Activated CD4-positive, alpha-beta T cell treated with anti-CD3 and anti-CD28 coated beads for 4 hours (primary cell): ENCODE measurements around the gene AGK.
"Not testable (repeated sequence)": the region's sequence is repeated elsewhere in the genome, so short reads cannot be mapped to it uniquely, and the experiment has no call there.

Experiments
- DNase-seq, 2 donors: peaks; one replicate each; pipeline ENCODE4 v3.0.0-alpha.2; 2020

AGK gene

DNA sequence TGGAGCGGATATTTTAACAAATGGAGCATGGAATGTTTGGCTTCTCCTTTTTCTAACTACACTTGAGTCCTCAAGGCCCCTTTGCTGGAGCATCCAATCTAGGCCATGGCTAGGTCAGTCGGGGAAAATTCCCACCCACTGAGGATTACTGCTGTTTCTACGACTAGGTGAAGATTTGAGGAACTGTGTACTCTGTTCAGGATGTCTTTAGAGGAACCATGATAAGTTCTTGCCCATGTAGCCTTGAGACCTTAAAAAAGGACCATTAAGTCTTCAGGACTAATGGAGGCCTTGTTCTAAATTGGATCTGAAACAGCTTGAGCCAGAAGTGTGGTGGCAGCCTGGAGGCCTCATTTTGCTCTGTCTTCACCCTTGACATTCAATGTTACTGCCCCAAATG, 6.2 kb downstream of the AGK start:
- DNase-seq = no peak

DNA sequence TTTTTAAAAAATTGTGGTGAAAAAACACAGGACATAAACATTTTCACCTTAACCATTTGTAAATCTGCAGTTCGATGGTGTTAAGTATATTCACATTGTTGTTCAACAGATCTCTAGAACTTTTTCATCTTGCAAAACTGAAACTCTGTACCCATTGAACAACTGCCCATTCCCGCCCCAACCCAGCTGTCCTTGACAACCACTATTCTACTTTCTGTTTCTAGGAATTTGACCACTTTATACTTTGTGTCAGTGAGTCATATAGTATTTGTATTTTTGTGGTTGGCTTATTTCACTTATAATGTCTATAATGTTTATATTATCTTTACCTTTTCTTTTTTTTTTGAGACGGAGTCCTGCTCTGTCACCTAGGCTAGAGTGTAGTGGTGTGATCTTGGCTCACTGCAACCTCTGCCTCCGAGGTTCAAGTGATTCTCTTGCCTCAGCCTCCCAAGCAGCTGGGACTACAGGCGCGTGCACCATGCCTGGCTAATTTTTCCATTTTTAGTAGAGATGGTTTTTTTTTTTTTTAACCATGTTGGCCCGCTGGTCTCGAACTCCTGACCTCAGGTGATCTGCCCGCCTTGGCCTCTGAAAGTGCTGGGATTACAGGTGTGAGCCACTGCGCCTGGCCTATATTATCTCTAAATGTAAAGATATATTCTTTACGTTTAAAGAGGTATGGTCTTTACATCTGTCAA, 6.8 kb downstream of the AGK start:
- DNase-seq = not testable (repeated sequence)

DNA sequence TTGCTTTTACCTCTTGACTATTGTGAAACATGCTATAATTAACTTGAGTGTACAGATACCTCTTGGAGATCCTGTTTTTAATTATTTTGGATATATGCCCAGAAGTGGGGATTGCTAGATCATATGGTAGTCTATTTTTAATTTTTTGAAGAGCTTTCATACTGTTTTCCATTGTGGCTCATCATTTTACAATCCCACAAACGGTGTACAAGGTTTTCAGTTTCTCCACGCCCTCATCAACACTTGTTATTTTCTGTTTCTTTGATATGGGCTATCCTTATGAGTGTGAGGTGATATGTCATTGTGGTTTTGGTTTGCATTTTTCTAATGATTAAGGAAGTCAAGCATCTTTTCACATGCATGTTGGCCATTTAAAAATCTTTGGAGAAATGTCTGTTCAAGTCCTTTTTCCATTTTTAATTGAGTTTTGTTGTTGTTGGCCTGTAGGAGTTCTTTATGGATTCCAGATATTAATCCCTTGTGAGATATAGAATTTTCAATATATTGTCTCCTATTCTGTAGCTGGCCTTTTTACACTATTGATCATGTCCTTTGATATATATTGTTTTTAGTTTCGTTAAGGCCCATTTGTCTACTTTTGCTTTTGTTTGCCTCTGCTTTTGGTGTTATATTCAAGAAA, 7.5 kb downstream of the AGK start:
- DNase-seq = no peak

DNA sequence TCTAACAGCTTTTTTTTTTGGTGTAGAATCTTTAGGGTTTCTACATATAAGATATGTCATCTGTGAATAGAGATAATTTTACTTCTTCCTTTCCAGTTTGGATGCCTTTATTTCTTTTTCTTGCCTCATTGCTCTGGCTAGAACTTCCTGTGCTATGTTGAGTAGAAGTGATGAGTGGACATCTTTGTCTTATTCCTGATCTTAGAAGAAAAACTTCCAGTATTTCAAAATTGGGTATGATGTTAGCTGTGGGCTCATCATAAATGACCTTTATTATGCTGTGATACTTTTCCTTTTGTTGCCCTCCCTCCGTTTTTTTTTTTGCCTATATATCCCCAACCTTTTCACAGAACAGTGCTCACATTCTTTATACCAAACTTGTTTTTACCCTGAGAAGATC, 8.8 kb downstream of the AGK start:
- no peak for DNase-seq

GRCh38 chr7:141562036-141562435, 10.8 kb downstream of the AGK start:
- DNase-seq = no peak

- DNase-seq = no peak
Observed at GRCh38 chr7:141562543-141562942, 11.3 kb downstream of the AGK start.

GRCh38 chr7:141562972-141563371, 11.8 kb downstream of the AGK start:
- DNase-seq = no peak

DNA sequence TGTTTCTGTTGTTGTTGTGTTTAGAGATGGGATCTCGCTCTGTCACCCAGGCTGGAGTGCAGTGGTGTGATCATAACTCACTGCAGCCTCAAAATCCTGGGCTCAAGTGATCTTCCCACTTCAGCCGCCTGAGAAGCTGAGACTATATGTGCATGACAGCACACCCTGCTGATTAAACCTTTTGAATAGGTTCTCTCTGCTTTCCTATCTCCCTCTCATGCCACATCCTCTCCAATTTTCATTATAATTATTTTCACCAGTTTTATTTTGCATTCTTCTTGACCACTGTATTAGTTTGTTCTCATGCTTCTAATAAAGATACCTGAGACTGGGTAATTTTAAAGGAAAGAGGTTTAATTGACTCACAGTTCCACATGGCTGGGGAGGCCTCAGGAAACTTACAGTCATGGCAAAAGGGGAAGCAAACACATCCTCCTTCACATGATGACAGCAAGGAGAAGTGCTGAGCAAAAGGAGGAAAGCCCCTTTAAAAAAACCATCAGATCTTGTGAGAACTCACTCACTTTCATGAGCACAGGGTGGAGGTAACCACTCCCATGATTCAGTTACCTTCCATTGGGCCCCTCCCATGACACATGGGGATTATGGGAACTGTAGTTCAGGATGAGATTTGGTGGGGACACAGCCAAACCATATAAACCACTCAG, 12.9 kb downstream of the AGK start:
- DNase-seq = no peak

DNA sequence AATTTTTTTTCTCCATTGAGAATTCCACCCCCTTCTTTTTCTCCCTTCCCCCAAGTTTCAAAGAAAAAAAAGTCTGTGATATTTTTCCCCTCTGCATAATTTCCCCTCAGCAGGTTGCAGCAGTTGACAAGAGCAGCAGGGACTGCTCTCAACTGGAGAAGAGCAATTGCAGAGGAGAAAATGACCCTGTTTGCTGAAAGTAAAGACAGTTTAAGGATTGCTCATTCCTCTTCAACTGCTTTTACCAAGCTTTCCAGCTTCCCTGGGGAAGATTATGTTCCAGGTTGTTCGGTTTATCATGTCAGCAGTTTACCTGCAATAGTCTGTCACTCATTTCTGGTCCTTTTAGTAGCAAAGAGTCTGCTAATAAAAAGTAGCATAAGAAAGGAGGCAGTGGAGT, 16.2 kb downstream of the AGK start:
- DNase-seq = no peak

DNA sequence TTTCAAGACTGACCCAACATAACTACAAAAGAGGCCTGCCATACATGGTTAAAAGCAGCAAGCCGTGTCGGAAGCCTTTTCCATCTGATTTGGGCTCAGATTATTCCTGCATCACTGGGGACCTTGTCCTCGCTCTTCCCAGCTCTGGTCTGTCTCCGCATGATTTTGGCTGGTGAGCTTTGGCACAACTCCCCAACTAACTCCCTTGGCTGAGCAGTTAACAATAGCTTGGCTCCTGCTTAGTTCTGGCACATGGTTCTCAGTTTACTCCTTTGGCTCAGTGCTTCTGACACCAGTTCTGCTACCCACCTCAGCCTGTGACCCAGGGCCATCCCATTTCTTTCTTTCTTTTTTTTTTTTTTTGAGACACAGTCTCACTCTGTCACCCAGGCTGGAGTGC, 17.0 kb downstream of the AGK start:
- no peak for DNase-seq

DNA sequence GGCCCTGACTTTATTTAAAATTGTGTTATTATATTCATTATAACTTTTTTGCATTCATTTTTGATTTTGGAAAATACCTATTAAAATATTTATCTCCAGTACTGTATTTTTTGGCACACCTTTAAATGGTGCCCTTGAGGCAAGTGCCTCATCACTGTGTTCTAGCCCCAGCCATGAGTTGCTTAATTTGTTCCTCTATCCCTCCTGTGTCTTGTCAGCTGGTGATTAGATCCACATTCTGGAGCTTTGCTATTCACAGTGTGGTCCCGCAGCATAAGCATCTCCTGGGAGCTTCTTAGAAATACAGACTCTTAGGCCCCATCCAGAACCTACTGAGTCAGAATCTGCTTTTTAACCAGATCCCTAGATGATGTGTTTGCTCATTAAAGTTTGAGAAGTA, 19.8 kb downstream of the AGK start:
- DNase-seq = no peak

- no peak for DNase-seq
Observed at GRCh38 chr7:141572175-141572574, 21.0 kb downstream of the AGK start.

DNA sequence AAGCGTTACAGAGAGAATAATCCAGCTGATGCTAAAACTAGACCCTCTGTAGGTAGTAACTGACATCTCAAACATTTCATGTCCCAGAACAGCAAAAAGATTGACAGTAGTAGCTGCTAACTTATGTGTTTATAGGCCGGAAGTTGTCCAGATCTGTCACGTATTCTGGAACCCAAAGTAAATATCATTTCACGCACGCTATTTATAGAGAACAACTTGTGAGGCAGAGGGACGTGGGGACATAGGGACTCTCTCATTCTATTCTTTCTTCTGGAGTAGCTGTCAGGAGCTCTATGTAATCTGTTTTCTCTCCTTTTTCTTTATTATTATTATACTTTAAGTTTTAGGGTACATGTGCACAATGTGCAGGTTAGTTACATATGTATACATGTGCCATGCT, 22.3 kb downstream of the AGK start:
- no peak for DNase-seq

DNA sequence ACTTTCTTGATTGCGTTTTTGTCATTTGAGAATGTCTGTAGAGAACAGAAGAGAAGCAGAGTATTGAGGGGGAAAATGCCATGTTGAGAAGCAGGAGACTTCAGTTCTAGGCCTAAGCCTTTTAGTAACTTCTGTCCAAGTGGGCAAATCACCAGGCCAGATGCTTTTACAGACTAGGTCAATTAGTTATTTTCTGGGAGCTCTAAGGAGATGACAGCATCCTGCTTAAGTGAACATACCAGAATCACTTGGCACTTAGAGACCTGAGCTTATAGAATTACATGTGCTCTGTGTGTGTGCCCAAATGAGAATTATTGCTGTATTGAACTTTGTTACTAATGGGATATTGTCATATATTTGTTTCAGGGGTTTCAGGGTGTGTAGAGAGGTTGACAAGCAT, 24.0 kb downstream of the AGK start:
- no peak for DNase-seq

DNA sequence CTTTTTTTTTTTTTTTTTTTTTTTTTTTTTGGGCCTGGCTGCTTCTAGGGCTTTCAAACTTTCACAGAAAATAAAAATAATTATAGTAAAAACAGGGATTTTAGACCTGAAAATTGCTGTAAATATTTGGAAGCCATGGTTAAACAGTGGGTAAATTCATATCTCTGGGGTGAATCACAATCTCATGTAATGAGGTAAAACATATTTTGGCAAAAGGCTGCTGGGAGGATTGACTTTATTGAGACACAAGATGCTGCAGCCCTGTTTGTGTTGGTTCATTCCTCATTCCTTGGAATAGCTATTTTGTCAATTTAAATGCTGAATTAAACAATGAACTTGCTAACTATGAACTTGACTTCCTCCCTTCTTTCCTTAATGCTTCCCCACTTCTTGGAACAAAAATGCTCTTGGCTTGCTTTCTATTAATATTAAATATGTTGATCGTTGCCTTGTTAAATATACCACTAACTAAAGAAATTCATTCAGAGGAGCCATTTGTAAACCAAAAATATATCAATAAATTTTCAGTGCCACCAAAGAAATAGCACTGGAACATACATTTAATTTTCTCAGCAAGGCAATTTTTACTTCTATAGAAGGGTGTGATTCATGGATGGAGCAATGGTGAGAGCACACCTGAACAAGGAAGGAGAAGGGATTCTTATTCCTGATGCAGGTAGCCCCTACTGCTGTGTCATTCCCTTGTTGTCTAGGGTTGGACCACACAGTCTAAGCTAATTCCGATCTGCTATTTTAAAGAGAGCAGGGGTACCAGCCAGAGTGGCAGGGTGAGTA, 24.6 kb downstream of the AGK start:
- DNase-seq = no peak

- no peak for DNase-seq
Observed at GRCh38 chr7:141577043-141577839, 26.0 kb downstream of the AGK start.

DNA sequence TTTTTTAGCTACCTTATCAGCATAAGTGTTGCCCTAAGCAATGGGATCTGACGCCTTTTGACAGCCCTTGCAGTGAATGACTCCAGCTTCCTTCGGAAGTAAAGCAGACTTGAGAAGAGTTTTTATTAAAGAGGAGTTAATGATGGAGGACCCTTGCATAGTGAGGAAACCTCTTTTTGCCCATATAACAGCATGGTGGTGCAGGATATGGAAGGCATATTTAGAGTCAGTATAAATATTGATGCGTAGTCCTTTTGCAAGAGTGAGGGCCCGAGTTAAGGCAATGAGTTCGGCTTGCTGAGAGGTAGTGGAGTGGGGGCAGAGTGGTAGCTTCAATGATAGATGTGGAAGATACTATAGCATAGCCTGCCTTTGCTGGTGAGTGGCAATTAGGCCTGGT, 28.7 kb downstream of the AGK start:
- DNase-seq = not testable (repeated sequence)

DNA sequence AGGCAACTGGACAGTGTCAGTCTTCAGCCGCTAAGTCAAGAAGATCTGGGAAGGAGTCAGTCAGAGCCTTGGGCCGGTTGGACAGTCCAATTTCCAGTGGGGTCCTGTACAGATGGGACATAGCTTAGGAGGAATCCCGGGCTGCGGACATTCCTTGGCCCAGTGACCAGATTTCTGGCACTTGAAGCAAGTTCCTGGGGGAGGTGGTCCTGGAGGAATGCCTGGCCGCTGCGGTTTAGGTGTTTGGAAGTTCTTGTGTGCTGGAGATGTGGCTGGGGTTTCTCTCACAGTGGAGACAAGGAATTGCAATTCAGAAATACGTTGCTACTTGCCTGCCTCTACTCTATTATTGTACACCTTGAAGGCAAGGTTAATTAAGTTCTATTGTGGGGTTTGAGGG, 30.9 kb downstream of the AGK start:
- DNase-seq = not testable (repeated sequence)

GRCh38 chr7:141584935-141585334, 33.7 kb downstream of the AGK start:
- no peak for DNase-seq

GRCh38 chr7:141585592-141586510, 34.6 kb downstream of the AGK start:
- DNase-seq = peak; percentile 28 to 35

DNA sequence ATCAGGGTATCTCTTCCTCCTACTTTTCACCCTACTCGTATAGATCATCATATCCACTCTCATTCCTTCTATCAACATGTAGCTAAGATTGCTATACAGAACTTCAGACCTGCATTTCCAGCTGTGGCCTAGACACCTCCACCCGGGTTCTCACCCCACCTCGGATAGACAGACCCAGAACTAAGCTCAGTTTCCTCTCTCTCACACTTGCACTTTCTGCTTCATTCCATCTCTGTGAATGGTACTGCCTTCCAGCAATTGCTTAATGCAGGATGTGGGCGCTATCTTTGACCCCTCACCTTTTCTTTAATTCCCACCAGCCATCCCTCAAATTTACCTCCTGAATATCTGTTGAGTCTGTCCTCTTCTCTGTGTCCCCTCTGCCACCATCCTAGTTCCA, 35.7 kb downstream of the AGK start:
- no peak for DNase-seq

GRCh38 chr7:141587304-141587703, 36.1 kb downstream of the AGK start:
- DNase-seq = no peak
